Activated T-cell treated with anti-CD3 and anti-CD28 coated beads, Interleukin-2, amount 50 U/mL, for 4 hours (primary cell): ENCODE results near the gene FAH. TPM values are rescaled to one million over a fixed set of nuclear protein-coding genes. Genes with fewer than 3 reads are reported as not detected.
A peak's percentile ranks its signal among the peaks of the same experiment; 100 is the strongest.

Experiments used
- ATAC-seq, 2 donors: fragments of 200-7000 bp; cut with Tn5 transposase; one replicate each; pipeline ENCODE4 v1.10.0; 2021
- DNase-seq: peaks from one replicate; pipeline ENCODE4 v3.0.0-alpha.2; 2020
- H3K27me3 Mint-ChIP-seq: one replicate; pipeline ENCODE4 v1.8.0; 2021; ENCODE audit warnings: low read depth, mixed read lengths
- H3K36me3 Mint-ChIP-seq: one replicate; pipeline ENCODE4 v1.8.0; 2022; ENCODE audit warnings: mixed read lengths; ENCODE audit not compliant: insufficient read depth
- H3K4me1 Mint-ChIP-seq: one replicate; pipeline ENCODE4 v1.8.0; 2021; ENCODE audit warnings: low read depth, mixed read lengths
- H3K4me3 Mint-ChIP-seq: one replicate; pipeline ENCODE4 v1.8.0; 2021; ENCODE audit warnings: mild to moderate bottlenecking, moderate library complexity, mixed read lengths
- H3K9me3 Mint-ChIP-seq: one replicate; pipeline ENCODE4 v1.8.0; 2021; ENCODE audit warnings: mixed read lengths
- total RNA-seq, 3 donors: library from RNA; stranded (reverse); gene quantifications; one replicate each; pipeline ENCODE4 v1.2.1, GENCODE V29; 2021

The FAH gene
- total RNA-seq, 3 donors from 2014 or later: 20.2 to 28.0 (median 23.8) TPM

DNA sequence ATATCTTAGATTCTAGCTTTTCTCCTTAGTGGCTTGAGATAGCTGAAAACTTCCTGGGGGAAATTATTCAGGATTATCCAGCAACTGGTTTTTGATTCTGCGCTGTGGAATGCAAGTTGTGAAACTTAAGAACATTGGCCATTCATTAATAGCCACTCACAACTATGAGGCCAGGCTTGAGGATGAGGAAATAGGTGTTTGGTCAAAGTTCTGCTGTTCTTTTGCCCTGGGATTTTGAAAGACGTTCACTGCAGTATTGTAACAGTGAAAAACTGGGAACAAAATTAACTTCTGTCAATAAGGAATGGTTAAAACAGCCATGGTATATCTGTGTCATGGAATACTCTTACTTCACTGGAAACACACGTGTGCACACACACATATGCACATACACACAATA, 55.1 kb downstream of the FAH start:
- Mint-ChIP-seq H3K36me3 (no peaks in the 10 kb centered on the region), H3K9me3 (no peaks in the 10 kb centered on the region), H3K4me1 (no peaks in the 10 kb centered on the region), H3K4me3 (no peak overlapping the region), H3K27me3 (peaks cover 19% of the 10 kb centered on the region)
- no peak for DNase-seq
- ATAC-seq: no peak

DNA sequence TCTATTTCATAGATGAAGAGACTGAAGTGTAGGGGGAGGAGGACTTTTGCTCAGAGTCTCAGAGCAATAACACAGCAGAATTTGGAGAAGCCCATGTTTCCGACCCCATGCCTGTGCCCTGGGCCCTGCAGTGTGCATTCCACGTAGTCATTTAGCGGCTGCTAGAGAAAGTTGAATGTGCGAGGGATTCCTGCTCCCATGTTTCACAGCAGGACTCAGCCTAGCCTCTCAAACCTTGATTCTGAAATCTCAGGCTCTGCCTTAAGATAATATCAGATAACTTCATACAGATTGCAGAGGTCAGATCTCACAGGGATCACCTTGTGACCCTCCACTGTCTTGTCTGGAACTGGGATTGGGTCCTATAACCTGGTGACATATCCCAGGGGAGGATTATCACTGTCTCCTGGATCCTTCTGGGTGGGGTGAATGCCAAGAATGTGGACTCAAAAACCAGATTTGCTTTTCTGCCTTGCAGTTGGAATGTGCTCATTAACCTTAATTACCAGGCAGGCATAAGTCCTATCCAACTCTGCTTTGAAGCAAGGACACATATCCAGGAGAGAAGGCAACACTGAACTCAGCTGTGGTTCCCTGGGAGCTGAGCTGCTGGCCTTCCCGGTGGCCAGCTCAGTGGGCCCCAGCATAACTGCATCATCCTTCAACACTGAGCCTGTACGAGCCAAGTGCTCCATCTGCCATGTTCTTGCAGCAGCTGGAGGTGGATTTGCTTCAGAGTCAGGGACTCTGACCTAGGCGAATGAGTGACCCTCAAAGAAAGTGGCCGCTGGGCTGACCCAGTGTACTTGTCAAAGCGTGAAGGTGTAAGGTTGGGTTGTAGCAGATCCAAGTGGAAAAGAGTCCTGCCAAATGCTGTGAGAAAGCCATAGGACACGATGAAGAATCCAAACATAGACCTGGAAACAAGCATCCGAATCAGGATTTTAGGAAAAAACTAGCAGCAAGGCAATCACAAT, 56.2 kb downstream of the FAH start:
- H3K9me3 Mint-ChIP-seq: no peaks in the 10 kb centered on the region
- H3K27me3 Mint-ChIP-seq: peaks cover 24% of the 10 kb centered on the region
- no peaks in the 10 kb centered on the region for H3K36me3 Mint-ChIP-seq
- no peaks in the 10 kb centered on the region for H3K4me1 Mint-ChIP-seq
- ATAC-seq: no peak
- no peak for DNase-seq
- no peak overlapping the region for H3K4me3 Mint-ChIP-seq

DNA sequence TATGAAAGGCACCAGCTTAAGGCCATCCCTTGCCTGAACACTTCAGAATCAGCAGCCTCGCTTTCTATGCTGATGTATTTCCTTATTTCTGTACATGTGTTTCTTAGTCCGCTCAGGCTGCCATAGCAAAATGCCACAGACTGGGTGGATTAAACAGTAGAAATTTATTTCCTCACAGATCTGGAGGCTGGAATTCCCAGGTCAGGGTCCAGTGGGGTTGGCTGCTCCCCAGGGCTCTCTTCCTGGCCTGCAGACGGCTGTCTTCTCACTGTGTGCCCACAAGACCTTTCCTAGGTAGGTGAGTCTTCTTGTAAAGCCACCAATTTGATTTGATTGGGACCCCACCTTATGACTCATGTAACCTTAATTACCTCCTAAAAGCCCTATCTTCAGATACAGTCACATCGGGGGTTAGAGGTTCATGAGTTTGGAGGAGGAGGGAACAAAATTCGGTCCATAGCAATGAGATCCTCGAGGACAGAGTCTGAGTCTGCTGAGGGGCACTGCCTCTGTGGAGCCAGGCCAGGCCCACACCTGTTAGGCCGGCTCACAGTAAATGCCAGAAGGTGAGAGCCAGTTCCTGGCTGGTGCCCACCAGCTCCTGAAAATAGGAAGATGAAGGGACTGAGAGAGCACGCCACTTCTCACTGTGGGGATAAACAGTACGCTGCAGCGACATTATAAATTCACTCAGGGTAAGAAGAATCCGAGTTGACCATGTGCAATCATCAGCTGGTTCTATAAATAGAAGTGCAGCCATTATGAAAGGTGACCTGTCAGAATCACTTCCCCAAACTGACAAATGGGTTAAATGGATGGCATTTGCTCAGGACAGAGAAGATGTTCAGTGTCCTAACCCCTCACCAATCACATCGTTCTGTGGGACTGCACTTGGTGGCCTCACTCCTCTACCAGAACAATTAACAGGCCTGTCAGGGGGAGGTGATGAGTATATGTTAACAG, 58.1 kb downstream of the FAH start:
- Mint-ChIP-seq H3K36me3 (no peaks in the 10 kb centered on the region), H3K9me3 (no peaks in the 10 kb centered on the region)

DNA sequence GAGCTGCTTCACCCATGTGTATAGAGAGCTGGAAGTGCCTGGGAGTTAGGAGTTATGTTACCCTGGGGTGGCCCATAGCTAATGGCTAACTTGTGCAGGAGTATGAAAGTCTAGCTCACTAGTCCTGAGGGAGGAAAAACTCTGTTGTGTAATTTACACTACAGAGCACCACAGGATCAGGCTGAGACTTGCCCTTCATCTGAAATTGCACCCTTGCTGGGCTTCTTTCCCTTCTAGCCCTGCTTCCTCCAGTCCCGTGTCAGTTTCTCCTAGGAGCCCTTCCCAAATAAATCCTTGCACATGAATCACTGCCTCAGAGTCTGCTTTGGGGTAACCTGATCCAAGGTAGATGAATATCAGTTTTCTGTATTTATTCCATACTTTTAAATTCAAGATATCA, 59.2 kb downstream of the FAH start:
- Mint-ChIP-seq H3K9me3 (no peaks in the 10 kb centered on the region), H3K4me3 (no peak overlapping the region), H3K27me3 (peaks cover 22% of the 10 kb centered on the region), H3K4me1 (no peaks in the 10 kb centered on the region), H3K36me3 (no peaks in the 10 kb centered on the region)
- DNase-seq: no peak
- ATAC-seq: no peak

More for the DNA sequence above, 58.1 kb downstream of the FAH start:
- H3K4me3 Mint-ChIP-seq: no peak overlapping the region
- no peaks in the 10 kb centered on the region for H3K4me1 Mint-ChIP-seq
- DNase-seq (no peak), ATAC-seq (no peak)
- peaks cover 22% of the 10 kb centered on the region for H3K27me3 Mint-ChIP-seq

DNA sequence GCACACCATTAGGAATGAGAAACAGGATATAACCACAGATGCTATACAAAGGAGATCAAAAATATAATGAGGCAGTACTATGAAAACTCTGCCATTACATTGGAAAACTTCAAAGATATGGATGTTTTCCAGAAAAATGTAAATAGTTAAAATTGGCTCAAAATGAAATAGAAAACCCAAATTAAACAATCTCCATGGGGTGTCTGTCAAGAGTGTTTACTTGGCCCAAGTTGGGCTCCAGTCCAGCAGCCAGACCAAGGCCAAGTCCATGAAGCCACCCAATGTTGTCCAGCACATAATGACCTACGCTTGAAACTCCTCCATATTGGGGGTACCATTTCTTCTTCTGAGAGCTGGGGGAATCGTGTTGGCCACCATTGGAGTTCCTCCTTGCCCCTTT, 62.1 kb downstream of the FAH start:
- no peak for ATAC-seq
- Mint-ChIP-seq H3K36me3 (no peaks in the 10 kb centered on the region), H3K27me3 (peaks cover 11% of the 10 kb centered on the region), H3K4me1 (no peaks in the 10 kb centered on the region), H3K4me3 (no peak overlapping the region), H3K9me3 (no peaks in the 10 kb centered on the region)
- no peak for DNase-seq

DNA sequence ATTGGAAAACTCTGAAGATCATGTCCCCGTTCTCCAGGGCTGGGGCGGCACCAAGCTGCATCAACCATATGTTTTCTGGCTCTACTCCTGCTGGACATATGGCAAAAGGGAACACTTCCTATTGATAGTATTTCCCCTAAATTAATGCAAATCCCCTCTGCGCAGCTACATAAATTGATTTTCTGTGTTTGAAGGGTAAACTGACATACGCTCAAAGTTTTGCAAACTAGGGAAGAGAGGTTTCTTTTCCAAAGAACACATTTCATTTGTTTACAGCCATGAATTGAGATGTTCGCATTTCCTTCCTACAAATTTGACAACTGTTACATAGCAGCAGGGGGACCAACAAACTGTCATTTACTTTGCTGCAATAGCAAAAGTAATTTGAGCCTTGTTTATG, 63.3 kb downstream of the FAH start:
- ATAC-seq (no peak), DNase-seq (no peak)
- Mint-ChIP-seq H3K9me3 (no peaks in the 10 kb centered on the region), H3K36me3 (no peaks in the 10 kb centered on the region), H3K4me1 (no peaks in the 10 kb centered on the region), H3K4me3 (no peak overlapping the region), H3K27me3 (peaks cover 11% of the 10 kb centered on the region)

DNA sequence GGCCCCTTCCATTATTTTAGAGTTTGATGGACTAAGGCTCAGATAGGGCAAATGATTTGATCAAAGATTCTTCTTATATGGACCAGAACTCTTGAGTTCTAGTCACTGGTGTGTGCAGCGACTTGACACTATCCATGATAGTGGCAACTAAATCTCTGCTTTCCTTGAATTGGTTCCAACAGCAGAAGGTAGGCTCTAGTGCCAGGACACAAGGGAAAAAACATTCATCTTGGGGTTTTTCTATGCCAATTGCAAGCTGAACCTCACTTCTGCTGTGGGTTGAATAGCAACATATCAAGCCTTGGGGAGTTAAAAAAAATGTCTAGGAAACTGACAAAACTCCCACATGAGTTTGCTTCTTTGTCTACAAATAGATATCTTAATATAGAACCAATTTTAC, 64.1 kb downstream of the FAH start:
- DNase-seq (no peak), ATAC-seq (no peak)
- Mint-ChIP-seq H3K36me3 (no peaks in the 10 kb centered on the region), H3K4me1 (no peaks in the 10 kb centered on the region), H3K4me3 (no peak overlapping the region), H3K27me3 (peaks cover 11% of the 10 kb centered on the region), H3K9me3 (no peaks in the 10 kb centered on the region)

DNA sequence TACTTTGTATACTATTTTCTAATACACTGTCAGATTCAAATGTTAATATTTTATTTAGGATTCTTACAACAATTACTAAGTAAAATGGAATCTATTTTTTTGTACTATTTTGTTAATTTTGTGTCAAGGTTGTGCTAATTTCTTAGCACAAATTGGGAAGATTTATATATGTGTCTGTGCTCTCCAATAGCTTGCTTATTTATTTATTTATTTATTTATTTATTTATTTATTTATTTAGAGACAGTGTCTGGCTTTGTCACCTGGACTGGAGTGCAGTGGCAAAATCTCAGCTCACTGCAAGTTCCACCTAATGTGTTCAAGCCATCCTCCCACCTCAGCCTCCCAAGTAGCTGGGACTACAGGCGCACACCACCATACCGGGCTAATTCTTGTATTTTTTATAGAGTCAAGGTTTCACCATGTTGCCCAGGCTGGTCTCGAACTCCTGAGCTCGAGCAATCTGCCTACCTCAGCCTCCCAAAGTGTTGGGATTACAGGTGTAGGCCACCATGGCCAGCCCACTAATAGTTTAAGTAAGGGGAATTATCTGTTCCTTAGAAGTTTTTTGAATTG, 64.6 kb downstream of the FAH start:
- no peaks in the 10 kb centered on the region for H3K36me3 Mint-ChIP-seq
- ATAC-seq (no peak), DNase-seq (no peak)
- no peaks in the 10 kb centered on the region for H3K9me3 Mint-ChIP-seq
- no peaks in the 10 kb centered on the region for H3K4me1 Mint-ChIP-seq
- peaks cover 9% of the 10 kb centered on the region for H3K27me3 Mint-ChIP-seq
- H3K4me3 Mint-ChIP-seq: no peak overlapping the region

DNA sequence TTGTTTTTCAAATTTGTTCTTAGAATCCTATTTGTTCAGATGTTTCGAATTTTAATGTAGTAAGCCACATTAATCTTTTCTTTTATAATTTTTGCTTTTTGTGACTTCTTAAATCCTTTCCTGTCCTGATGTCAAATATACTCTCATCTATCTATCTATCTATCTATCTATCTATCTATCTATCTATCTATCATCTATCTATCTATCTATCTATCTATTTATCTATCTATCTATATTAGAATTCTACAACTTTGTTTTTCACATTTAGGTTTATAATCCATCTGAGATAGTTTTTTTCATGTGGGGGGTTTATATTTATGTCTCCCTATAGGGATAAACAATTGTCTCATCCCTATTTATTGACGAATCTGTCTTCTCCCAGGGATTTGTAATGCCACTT, 67.2 kb downstream of the FAH start:
- Mint-ChIP-seq H3K27me3 (peaks cover 3% of the 10 kb centered on the region), H3K9me3 (no peaks in the 10 kb centered on the region), H3K4me3 (no peak overlapping the region), H3K36me3 (no peaks in the 10 kb centered on the region), H3K4me1 (no peaks in the 10 kb centered on the region)
- no peak for DNase-seq
- no peak for ATAC-seq

DNA sequence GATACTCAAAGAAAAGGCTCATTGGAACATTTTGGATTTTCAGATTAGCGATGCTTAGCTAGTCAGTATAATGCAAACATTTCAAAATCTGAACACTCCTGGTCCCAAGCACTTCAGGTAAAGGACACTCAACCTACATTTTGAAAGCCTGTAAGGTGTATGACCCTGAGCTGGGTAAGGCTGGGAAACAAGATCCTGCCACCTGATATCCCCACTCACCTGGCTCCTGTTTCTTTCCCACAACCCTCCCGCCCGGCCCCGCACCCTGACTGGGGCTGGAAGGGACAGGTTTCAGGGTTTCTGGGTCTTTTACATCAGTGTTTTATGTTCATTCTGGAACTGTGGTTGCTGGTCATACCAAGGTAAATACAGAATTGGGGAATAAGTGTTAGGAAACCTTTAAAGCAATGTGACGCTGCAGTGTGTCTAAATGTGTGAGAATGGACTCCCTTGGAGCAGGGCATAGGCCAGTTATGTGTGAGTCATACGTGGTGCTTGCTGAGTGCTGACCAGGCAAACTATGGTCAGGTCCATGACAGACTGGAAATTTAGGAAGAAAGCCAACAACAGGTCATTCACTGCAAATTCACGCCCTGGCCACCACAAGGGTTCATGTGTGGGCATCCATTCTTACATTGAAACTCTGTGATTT, 76.3 kb downstream of the FAH start:
- Mint-ChIP-seq H3K36me3 (no peaks in the 10 kb centered on the region), H3K4me1 (no peaks in the 10 kb centered on the region), H3K4me3 (no peak overlapping the region), H3K9me3 (no peaks in the 10 kb centered on the region), H3K27me3 (peaks cover 46% of the 10 kb centered on the region)
- no peak for ATAC-seq
- no peak for DNase-seq

DNA sequence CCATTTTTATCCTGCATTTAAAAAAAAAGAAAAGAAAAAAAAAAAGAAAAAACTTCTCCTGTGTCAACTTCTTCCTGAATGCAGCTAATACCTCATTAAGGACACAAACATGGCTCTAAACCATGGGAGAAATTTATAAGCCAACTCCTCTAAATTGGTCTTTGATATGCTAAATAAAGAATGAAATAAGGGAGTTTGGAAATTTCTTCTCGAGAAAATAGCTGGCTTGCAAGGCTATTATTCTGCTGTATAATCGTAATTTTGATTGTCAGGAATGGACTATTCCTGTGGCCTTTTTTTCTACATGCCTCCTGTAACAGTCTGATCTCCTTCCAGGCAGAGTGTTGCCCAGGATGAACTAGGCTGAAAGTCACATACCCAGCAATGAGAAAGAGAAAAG, 78.6 kb downstream of the FAH start:
- no peak for DNase-seq
- H3K36me3 Mint-ChIP-seq: no peaks in the 10 kb centered on the region
- peaks cover 45% of the 10 kb centered on the region for H3K27me3 Mint-ChIP-seq
- ATAC-seq: no peak
- no peaks in the 10 kb centered on the region for H3K9me3 Mint-ChIP-seq
- H3K4me3 Mint-ChIP-seq: no peak overlapping the region
- no peaks in the 10 kb centered on the region for H3K4me1 Mint-ChIP-seq

DNA sequence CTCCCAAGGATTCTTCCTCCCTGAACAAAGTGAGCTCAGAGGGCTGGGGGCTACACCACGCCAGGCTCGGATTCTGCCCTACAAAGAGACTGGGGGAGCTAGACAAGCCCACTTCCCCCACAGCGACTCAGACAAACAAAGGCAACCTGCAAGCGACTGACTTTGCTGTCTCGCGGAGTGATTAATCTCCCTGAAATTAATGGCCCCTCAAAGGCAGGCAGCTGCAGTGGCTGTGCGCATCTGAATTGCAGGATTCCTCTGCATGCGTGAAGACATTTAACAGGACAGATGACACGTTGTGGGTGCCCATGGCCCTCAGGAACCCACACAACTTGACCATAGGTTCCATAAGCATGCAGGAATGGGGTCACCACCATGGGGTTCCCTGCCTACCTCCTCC, 80.8 kb downstream of the FAH start:
- Mint-ChIP-seq H3K4me1 (no peaks in the 10 kb centered on the region), H3K36me3 (no peaks in the 10 kb centered on the region), H3K9me3 (no peaks in the 10 kb centered on the region), H3K27me3 (peaks cover 32% of the 10 kb centered on the region), H3K4me3 (no peak overlapping the region)
- ATAC-seq (no peak), DNase-seq (no peak)

DNA sequence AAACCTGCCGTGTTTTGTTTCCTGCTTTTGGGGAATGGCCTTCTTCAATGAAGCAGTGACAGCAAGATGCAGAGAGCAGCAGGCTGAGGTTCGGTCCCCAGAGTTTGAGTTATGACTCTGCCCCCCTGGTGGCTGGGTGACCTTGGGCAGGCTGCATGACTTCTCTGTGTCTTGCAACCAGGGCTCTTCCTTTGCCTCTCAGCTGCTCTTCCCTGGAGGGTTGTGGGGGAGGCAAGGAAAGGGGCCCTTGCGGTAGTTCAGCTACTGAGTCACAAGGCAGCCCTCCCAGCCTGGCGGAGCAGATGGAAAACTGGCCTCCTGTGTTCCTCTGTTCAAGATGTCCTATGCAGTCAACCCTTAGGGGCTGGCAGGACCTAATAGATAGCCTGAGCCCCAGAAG, 82.1 kb downstream of the FAH start:
- H3K36me3 Mint-ChIP-seq: no peaks in the 10 kb centered on the region
- DNase-seq: peak; percentile 18
- no peak overlapping the region for H3K4me3 Mint-ChIP-seq
- peaks cover 33% of the 10 kb centered on the region for H3K27me3 Mint-ChIP-seq
- no peaks in the 10 kb centered on the region for H3K4me1 Mint-ChIP-seq
- H3K9me3 Mint-ChIP-seq: no peaks in the 10 kb centered on the region
- peak in 1 of 2 donors; percentile 38 for ATAC-seq
